HEK293 (cell line): ENCODE results near the gene OR8S1.

ENCODE experiments used
- CTCF ChIA-PET: fragments of 350-600 bp; formaldehyde crosslinking; extraction: SDS; loops from one replicate; lab custom pipeline; 2021; ENCODE audit warnings: antibody characterized with exemption; lab: Yijun Ruan, JAX
- POLR2A ChIA-PET: fragments of 300-600 bp; formaldehyde crosslinking; extraction: SDS; loops from one replicate; lab custom pipeline; 2020; ENCODE audit warnings: antibody characterized with exemption, inconsistent platforms; lab: Yijun Ruan, JAX
- H3K27ac ChIP-seq: fragments of 200-500 bp; sonication (Bioruptor generic); 2 replicates; pipeline ENCODE4 v1.5.1; 2014; ENCODE audit warnings: low read depth, low read length, control low read depth, inconsistent platforms; ENCODE audit errors: extremely low read depth
- H3K36me3 ChIP-seq, 2 experiments: fragments of 200-500 bp in 1 of 2; sonication (Bioruptor generic) in 1 of 2; 1 replicate in 1 of 2; 2 replicates in 1 of 2; pipeline ENCODE4 v1.5.1; 2014 to 2017; ENCODE audit warnings: inconsistent platforms in 2 of 2, low read length in 2 of 2; ENCODE audit not compliant: control insufficient read depth in 2 of 2, insufficient read depth in 1 of 2
- H3K4me1 ChIP-seq: fragments of 200-500 bp; sonication (Bioruptor generic); 2 replicates; pipeline ENCODE4 v1.5.1; 2014; ENCODE audit warnings: mild to moderate bottlenecking, low read length, inconsistent platforms; ENCODE audit not compliant: control insufficient read depth, insufficient read depth
- H3K4me3 ChIP-seq: 2 replicates; pipeline ENCODE4 v1.5.1; 2011; ENCODE audit warnings: low read depth, mild to moderate bottlenecking, control low read depth, low read length, moderate library complexity
- H3K9me3 ChIP-seq: fragments of 200-500 bp; sonication (Bioruptor generic); 2 replicates; pipeline ENCODE4 v1.5.1; 2014; ENCODE audit warnings: low read depth, low read length, inconsistent platforms; ENCODE audit not compliant: control insufficient read depth, insufficient read depth
- CTCF ChIP-seq: fragments of 450-650 bp; formaldehyde crosslinking; IDR thresholded peaks from 2 replicates; pipeline ENCODE4 v1.5.1; 2016; ENCODE audit warnings: missing biosample characterization, missing genetic modification characterization
- EGR2 ChIP-seq: fragments of 450-650 bp; formaldehyde crosslinking; IDR thresholded peaks from 2 replicates; pipeline ENCODE4 v1.5.1; 2016; ENCODE audit warnings: low read depth, missing biosample characterization, missing genetic modification characterization
- KLF9 ChIP-seq: fragments of 450-650 bp; formaldehyde crosslinking; IDR thresholded peaks from 2 replicates; pipeline ENCODE4 v1.5.1; 2016; ENCODE audit warnings: missing biosample characterization, missing genetic modification characterization, low read depth
- MZF1 ChIP-seq: fragments of 450-650 bp; formaldehyde crosslinking; IDR thresholded peaks from 2 replicates; pipeline ENCODE4 v1.5.1; 2017; ENCODE audit warnings: missing biosample characterization, missing genetic modification characterization, borderline replicate concordance
- REPIN1 ChIP-seq: fragments of 450-650 bp; formaldehyde crosslinking; IDR thresholded peaks from 2 replicates; pipeline ENCODE4 v1.5.1; 2017; ENCODE audit warnings: missing biosample characterization, missing genetic modification characterization, low read depth
- SCRT1 ChIP-seq: fragments of 450-650 bp; formaldehyde crosslinking; IDR thresholded peaks from 2 replicates; pipeline ENCODE4 v1.5.1; 2016; ENCODE audit warnings: missing biosample characterization, missing genetic modification characterization, borderline replicate concordance
- ZBTB48 ChIP-seq: fragments of 450-650 bp; formaldehyde crosslinking; IDR thresholded peaks from 2 replicates; pipeline ENCODE4 v1.5.1; 2016; ENCODE audit warnings: missing biosample characterization, missing genetic modification characterization
- ZBTB6 ChIP-seq: fragments of 450-650 bp; formaldehyde crosslinking; IDR thresholded peaks from 2 replicates; pipeline ENCODE4 v1.5.1; 2017; ENCODE audit warnings: missing biosample characterization, missing genetic modification characterization
- ZEB2 ChIP-seq: fragments of 450-650 bp; formaldehyde crosslinking; IDR thresholded peaks from 2 replicates; pipeline ENCODE4 v1.5.1; 2016; ENCODE audit warnings: missing biosample characterization, missing genetic modification characterization
- ZNF18 ChIP-seq: fragments of 450-650 bp; formaldehyde crosslinking; IDR thresholded peaks from 2 replicates; pipeline ENCODE4 v1.5.1; 2016; ENCODE audit warnings: missing biosample characterization, missing genetic modification characterization
- ZNF266 ChIP-seq: fragments of 450-650 bp; formaldehyde crosslinking; IDR thresholded peaks from 2 replicates; pipeline ENCODE4 v1.5.1; 2016; ENCODE audit warnings: missing biosample characterization, missing genetic modification characterization, low read depth
- ZNF280C ChIP-seq: fragments of 450-650 bp; formaldehyde crosslinking; IDR thresholded peaks from 2 replicates; pipeline ENCODE4 v1.5.1; 2016; ENCODE audit warnings: missing biosample characterization, missing genetic modification characterization
- ZNF354C ChIP-seq: fragments of 450-650 bp; formaldehyde crosslinking; IDR thresholded peaks from 2 replicates; pipeline ENCODE4 v1.5.1; 2016; ENCODE audit warnings: missing biosample characterization, missing genetic modification characterization, low read depth, borderline replicate concordance
- ZNF362 ChIP-seq: fragments of 450-650 bp; formaldehyde crosslinking; IDR thresholded peaks from 2 replicates; pipeline ENCODE4 v1.5.1; 2016; ENCODE audit warnings: missing biosample characterization, missing genetic modification characterization
- ZNF398 ChIP-seq: fragments of 450-650 bp; formaldehyde crosslinking; IDR thresholded peaks from 2 replicates; pipeline ENCODE4 v1.5.1; 2017; ENCODE audit warnings: missing biosample characterization, missing genetic modification characterization
- ZNF404 ChIP-seq: fragments of 450-650 bp; formaldehyde crosslinking; IDR thresholded peaks from 2 replicates; pipeline ENCODE4 v1.5.1; 2017; ENCODE audit warnings: missing biosample characterization, missing genetic modification characterization
- ZNF416 ChIP-seq: fragments of 450-650 bp; formaldehyde crosslinking; IDR thresholded peaks from 2 replicates; pipeline ENCODE4 v1.5.1; 2016; ENCODE audit warnings: missing biosample characterization, missing genetic modification characterization
- ZNF544 ChIP-seq: fragments of 450-650 bp; formaldehyde crosslinking; IDR thresholded peaks from 2 replicates; pipeline ENCODE4 v1.5.0; 2017; ENCODE audit warnings: missing biosample characterization, missing genetic modification characterization
- ZNF792 ChIP-seq: fragments of 450-650 bp; formaldehyde crosslinking; IDR thresholded peaks from 2 replicates; pipeline ENCODE4 v1.5.1; 2016; ENCODE audit warnings: missing biosample characterization, missing genetic modification characterization
- ZNF837 ChIP-seq: fragments of 450-650 bp; formaldehyde crosslinking; IDR thresholded peaks from 2 replicates; pipeline ENCODE4 v1.5.1; 2016; ENCODE audit warnings: missing biosample characterization, missing genetic modification characterization

Gene OR8S1

GRCh38 chr12:48527891-48528670 lies 2.6 kb downstream of the OR8S1 start:
- no peaks in the 10 kb centered on the region for H3K36me3 ChIP-seq
- H3K4me3 ChIP-seq, result no peak overlapping the region
- H3K27ac ChIP-seq, result no peak overlapping the region
- TF ChIP-seq KLF9 (tag by site-specific recombination), result no peak
- no peak for TF ChIP-seq ZNF362 (tag by site-specific recombination)
- no peak for TF ChIP-seq ZNF792
- no peak for TF ChIP-seq SCRT1 (tag by site-specific recombination)
- no peak for TF ChIP-seq ZNF398 (tag by site-specific recombination)
- no peak for TF ChIP-seq ZNF280C (tag by site-specific recombination)
- TF ChIP-seq CTCF (tag by site-specific recombination), result no peak
- TF ChIP-seq ZNF354C (tag by site-specific recombination), result no peak
- TF ChIP-seq REPIN1 (tag by site-specific recombination), result no peak
- TF ChIP-seq ZNF404 (tag by site-specific recombination), result no peak
- no peak for TF ChIP-seq MZF1
- no peak for TF ChIP-seq ZNF544
- no peak for TF ChIP-seq ZNF837 (tag by site-specific recombination)
- no peaks in the 10 kb centered on the region for H3K4me1 ChIP-seq
- H3K9me3 ChIP-seq, result no peaks in the 10 kb centered on the region
- ChIA-PET POLR2A (no interaction called here), CTCF (interaction anchor here (0.6 to 3.9 kb wide), 6 partner anchors 14 to 917 kb away, joined by 3 to 13 read pairs (median 4); no protein-coding TSS in a partner anchor)

GRCh38 chr12:48532601-48533000 lies 7.2 kb downstream of the OR8S1 start:
- ChIA-PET CTCF (interaction anchor here (0.6 to 0.7 kb wide), 3 partner anchors 12 to 340 kb away, joined by 4 to 6 read pairs (median 5); no protein-coding TSS in a partner anchor), POLR2A (no interaction called here)
- Histone ChIP-seq H3K9me3 (no peaks in the 10 kb centered on the region), H3K36me3 (no peaks in the 10 kb centered on the region), H3K4me1 (no peaks in the 10 kb centered on the region), H3K4me3 (no peak overlapping the region), H3K27ac (no peak overlapping the region)
- TF ChIP-seq EGR2 (tag by site-specific recombination) (no peak), ZBTB48 (no peak), ZNF280C (tag by site-specific recombination) (no peak), ZNF416 (tag by site-specific recombination) (no peak), ZEB2 (tag by site-specific recombination) (no peak), ZNF266 (tag by site-specific recombination) (no peak), ZBTB6 (tag by site-specific recombination) (no peak), ZNF18 (no peak)
